Activated CD8-positive, alpha-beta memory T cell treated with anti-CD3 and anti-CD28 coated beads for 36 hours (primary cell): Measurements from ENCODE around the gene CAMTA1. TPM values are rescaled to one million over a fixed set of nuclear protein-coding genes. Genes with fewer than 3 reads are reported as not detected.

Experiments used
- CTCF ChIA-PET: fragments of 350-600 bp; sonication (Branson Sonifier 250); formaldehyde crosslinking; loops from one replicate; lab custom pipeline; 2021; ENCODE audit warnings: antibody characterized with exemption; lab: Charles Lee
- POLR2A ChIA-PET: fragments of 350-600 bp; sonication (Branson Sonifier 250); formaldehyde crosslinking; loops from one replicate; lab custom pipeline; 2021; ENCODE audit warnings: antibody characterized with exemption; lab: Charles Lee
- total RNA-seq, 2 experiments: library from RNA; stranded (reverse); gene quantifications; one replicate each; pipeline ENCODE4 v1.2.3, GENCODE V29; 2021

The CAMTA1 gene
- total RNA-seq, 2 experiments from 2014 or later = 66.5 to 72.5 TPM

DNA sequence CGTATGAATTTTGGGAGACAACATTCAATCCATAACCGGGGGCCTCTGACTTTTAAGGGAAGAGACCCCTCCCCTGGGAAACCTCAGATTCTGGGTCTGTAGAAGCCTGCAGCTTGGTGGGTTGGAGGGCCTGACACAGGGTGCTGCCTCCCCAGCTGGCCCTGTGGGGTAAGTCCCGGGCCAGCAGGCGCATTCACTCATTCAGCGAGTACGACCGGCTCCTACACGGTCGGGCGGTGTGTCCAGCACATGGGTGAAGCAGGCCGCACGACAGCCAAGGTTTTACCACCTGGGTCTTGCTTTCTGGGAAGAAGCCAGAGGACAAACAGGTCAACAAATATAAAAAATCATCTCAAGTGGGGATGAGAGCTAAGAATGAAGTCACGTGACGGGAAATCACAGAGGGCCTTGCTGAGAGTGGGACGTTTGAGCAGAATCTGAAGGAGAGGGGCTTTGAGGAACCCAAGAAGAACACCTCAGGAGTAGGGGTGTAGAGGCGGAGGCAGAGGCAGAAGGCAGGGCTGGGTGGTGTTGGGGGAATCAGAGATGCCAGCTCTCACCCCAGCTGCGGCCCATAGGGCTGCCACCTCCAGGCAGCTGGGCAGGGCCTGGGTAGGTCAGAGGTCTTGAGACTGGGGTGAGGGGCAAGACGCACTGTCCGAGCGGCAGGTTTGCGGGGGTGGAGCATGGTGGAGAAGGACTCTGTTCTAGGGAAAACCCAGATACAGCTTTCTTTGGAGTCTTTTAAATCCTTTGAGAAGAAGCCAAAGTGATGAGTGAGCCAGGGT, 652.5 kb downstream of the CAMTA1 start:
- POLR2A ChIA-PET = no interaction called here
- CTCF ChIA-PET = no interaction called here

DNA sequence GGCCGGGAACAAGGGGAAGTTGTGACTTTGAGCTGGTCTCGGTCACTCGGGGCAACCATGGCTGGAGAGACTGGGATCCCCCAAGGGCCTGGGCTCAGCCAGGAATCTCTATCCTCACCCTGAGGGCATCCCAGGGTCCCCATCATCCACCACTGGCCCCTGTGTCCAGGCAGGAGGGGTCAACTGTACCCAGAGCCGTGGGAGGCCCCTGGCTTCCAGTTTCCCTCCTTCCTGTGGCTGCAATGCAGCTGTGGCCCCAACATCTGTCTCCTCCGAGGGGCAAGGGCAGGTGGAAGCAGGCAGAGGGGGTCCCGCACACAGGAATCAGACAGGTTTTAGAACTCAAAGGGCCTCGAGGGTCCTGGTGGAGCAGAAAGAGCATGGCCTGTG, 653.1 kb downstream of the CAMTA1 start:
- ChIA-PET POLR2A (no interaction called here), CTCF (no interaction called here)

- CTCF ChIA-PET = no interaction called here
- POLR2A ChIA-PET = no interaction called here
These were observed 653.8 kb downstream of the CAMTA1 start for GRCh38 chr1:7438921-7439655.

GRCh38 chr1:7440154-7440553, 654.9 kb downstream of the CAMTA1 start:
- CTCF ChIA-PET = no interaction called here
- POLR2A ChIA-PET = no interaction called here

DNA sequence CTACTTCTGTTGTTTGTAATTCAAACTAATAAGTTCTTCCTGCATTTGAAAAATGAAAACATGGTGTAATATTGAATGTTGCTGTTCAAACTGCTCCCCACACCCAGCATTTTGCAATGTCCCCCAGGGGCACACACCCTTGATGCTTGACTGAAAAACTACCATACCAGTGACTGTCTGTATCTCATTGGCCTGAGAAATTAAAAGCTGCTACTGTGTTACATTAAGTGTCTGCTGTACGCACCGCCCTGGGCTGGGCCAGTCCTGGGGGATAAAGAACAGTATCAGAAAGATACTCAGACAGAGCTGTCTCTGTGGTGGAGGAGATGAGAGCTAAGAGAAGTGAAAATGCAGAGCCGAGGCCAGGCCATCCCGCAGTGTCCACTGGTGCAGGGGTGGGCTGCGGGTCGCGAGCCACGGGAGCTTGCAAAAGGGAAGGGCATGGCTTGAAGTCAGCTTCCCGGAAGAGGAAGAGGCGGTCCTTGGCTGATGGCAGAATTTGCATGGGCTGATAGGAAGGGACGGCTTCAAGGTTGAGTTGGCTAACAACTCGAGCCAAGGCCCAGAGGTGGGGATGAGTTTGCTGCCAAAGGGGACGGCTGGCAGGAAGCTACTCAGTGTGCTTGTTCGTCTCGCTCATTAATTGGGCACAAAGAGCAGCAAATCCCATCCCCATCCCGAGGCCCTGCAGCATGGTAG, 656.0 kb downstream of the CAMTA1 start:
- CTCF ChIA-PET = no interaction called here
- POLR2A ChIA-PET = no interaction called here

GRCh38 chr1:7442036-7442435, 656.8 kb downstream of the CAMTA1 start:
- CTCF ChIA-PET = no interaction called here
- POLR2A ChIA-PET = no interaction called here

GRCh38 chr1:7442918-7443317, 657.7 kb downstream of the CAMTA1 start:
- POLR2A ChIA-PET = no interaction called here
- CTCF ChIA-PET = no interaction called here

DNA sequence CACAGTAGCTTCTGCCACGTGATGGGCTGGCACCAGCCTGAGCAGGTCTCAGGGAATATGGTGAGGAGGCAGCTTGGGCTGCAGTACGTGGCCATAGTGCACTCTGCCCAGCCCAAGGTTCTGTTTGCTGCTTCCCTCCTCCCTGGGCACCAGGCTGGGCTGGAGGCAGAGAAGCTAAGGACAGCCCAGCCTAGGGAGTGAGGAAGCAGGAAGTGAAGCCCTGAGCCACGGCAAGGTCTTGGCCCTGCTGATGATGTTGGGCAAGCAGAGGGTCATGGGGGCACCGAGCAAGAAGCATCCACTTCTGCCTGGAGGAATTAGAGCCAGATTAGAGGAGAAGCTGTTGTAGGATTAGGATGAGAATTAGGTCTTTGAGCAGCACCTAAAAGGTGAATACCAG, 659.1 kb downstream of the CAMTA1 start:
- CTCF ChIA-PET = no interaction called here
- POLR2A ChIA-PET = no interaction called here

GRCh38 chr1:7447093-7447492, 661.8 kb downstream of the CAMTA1 start:
- ChIA-PET POLR2A (no interaction called here), CTCF (no interaction called here)

DNA sequence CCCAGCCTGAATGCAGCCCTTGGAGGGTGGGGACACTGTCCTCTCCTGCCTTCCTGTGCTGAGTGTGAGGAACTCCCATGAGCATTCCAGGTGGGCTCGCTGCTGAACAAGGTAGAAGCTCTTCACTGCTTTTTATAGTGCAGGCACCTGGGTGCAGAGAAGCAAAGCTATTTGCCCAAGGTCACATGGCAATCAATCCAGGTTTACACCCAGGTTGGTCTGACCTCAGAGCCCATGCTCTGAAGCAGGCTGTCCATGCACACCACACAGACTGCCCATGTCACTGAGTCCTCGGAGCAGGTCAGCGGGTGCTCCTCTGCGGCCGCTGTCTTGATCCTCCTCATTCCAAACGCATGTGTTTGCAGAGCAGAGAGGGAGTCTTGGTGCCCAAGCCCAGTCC, 662.5 kb downstream of the CAMTA1 start:
- ChIA-PET POLR2A (no interaction called here), CTCF (no interaction called here)

- POLR2A ChIA-PET = no interaction called here
- CTCF ChIA-PET = interaction anchor here (0.7 kb wide), 1 partner anchor 586 kb away, joined by 3 read pairs; no protein-coding TSS in a partner anchor
These were observed 663.7 kb downstream of the CAMTA1 start for GRCh38 chr1:7448986-7449385.

DNA sequence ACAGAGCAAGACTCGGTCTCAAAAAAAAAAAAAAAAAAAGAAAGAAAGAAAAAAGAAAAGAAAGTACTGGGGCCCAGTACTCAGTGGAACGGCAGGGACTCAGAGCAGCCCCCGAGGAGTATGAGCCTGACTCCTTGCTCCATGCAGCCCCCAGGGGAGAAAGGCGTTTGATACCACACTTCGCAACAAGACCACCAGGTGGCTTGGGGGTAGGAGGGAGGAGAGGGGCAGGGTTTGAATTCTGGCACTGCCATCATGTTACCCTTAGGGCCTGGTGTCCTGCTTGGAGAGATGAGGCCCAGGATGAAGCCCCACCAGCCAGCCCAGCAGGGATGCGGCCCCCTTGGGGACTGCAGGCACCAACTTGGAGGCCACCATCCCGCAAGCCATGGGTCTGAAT, 664.5 kb downstream of the CAMTA1 start:
- POLR2A ChIA-PET = no interaction called here
- CTCF ChIA-PET = interaction anchor here (0.7 kb wide), 1 partner anchor 587 kb away, joined by 3 read pairs; no protein-coding TSS in a partner anchor

DNA sequence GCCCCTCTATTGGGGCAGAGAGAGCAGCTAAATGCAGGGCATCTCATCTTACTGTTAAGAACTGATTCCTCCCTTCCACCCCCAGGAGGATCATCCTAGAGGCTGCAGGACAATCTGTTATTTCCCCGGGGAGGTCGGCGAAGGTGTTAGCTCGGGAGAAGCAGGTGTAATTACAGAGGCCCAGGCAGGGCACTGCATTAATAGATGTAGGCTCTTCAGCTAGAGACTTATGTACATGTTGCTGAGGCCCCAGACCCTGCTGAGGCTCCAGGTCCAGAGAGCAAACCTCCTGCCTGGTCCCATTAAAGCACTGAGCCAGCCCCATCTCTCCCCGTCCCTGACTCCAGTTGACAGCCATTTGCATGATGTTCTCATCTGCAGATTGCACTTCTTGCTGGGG, 665.6 kb downstream of the CAMTA1 start:
- CTCF ChIA-PET = no interaction called here
- POLR2A ChIA-PET = no interaction called here

DNA sequence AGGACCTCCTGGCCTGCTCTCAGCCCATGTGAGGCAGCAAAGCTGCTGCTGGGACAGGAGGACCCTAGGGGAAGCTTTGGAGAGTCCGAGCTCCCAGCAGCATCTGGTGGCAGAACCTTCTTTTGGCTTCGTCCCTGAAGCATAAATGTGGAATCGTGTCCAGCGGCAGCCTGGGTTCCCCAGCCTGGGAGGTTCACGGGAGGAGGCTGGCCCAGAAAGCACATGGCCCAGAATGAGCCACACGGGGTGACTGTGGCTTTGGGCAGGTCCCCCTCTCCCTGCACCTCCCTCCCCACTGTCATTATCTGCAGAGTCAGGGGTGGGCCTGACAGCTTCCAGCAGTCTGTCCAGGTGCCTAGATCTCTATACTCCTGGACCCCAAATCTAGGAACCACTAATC, 667.8 kb downstream of the CAMTA1 start:
- ChIA-PET CTCF (no interaction called here), POLR2A (no interaction called here)

- ChIA-PET POLR2A (no interaction called here), CTCF (no interaction called here)
These were observed 669.0 kb downstream of the CAMTA1 start for GRCh38 chr1:7454052-7454815.

DNA sequence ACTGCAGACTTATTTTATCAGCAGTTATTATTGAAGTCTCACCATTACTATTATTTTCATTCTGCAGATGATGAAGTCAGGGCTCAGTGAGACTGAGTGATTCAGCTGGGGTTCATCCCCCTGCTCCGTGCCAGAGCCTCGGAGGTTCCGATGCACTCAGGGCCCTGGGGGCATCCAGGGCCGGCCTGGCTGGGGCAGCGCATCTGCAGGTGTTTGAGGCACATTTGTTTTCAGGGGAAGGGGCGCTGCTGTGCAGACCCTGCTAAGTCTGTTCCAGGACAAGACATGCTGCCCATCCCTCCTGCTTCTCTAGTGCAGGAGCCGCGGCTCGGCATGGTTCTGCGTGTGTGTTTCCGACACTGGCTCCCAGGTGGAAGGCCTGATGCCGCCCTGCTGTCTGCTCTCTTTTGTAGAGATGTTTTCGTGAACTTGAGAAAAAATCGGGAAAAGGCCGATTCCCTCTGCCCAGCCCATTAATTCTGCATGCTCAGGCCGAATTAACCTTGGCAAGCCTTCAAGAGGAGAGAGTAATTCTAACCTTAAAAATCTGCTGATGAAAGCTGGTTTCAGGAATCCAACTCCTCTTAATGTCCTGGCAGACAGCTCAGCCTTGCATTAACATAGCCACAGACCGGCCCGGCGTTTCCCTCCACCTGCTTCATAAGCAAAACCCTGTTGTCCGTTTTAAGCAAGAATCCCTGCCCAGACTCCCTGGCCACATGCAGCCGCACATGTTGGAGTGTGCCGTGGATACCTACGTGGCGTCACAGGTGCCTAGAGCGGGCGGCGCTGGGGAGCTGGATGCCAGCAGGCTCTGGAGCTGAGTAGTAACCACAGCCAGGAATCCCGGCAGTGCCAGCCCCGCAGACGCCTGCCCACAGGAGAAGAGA, 669.9 kb downstream of the CAMTA1 start:
- ChIA-PET CTCF (no interaction called here), POLR2A (no interaction called here)

DNA sequence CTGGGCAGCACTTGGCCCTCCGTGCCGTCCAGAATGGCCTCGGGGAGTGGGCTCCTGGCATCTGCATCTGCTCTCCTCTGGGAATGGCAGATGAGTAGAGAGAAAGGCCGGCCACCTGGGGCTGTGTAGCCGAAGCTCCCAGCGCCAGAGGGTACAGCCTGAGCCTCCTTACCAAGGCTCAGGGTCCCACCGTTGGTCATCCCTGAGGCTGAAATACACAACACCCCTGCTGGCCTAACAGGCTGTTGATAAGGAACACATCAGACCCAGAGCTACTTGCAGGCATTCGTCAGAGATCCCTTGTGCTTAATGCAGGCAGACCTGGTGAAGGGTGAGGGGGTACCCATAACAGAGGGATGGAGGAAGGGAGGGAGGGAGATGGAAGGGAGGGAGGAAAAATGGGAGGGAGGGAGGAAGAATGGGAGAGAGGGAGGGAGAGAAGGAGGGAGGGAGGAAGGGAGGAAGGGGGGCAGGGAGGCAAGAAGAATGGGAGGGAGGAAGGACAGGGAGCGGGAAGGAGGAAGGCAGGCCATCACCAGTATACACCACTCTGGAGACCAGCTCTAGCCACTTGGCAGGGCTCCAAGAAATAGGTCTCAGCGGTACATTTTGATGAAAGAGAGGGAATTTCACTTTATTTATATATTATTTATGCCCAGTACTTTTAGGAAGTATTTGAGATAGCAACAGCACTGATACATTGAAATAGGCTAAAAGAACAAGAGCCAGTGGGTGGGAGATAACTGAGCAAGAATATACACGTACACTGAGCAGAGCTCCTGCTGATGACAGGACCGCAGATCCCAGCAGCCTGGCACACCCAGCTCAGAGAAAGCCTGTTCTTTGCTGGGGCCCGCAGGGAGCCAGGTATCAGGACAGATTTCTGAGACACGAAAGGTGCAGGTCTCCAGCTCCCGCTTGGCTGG, 670.8 kb downstream of the CAMTA1 start:
- POLR2A ChIA-PET = no interaction called here
- CTCF ChIA-PET = no interaction called here

- CTCF ChIA-PET = no interaction called here
- POLR2A ChIA-PET = no interaction called here
These were observed 671.4 kb downstream of the CAMTA1 start for GRCh38 chr1:7456722-7457082.
